ENCODE data around the gene KCNK16. TPM values are rescaled to one million over a fixed set of nuclear protein-coding genes. Genes with fewer than 3 reads are reported as not detected.

Gene KCNK16
- total and polyA plus RNA-seq, 2 of the 8 experiments (the other 6 are each of a cell fraction or from before 2014, with no cell fraction given) = not detected

- ChIA-PET CTCF (ENCODE audit: partially characterized antibody) (interaction anchor here (0.6 to 3.0 kb wide), 4 partner anchors 12 to 228 kb away, joined by 3 to 10 read pairs (median 5); no protein-coding TSS in a partner anchor), POLR2A (ENCODE audit: partially characterized antibody) (no interaction called here)
- Histone ChIP-seq H3K18ac (ENCODE audit: extremely low read depth, low read length) (no peak overlapping the region), H3K4me2 (ENCODE audit: insufficient read depth in 1 of 2, low read depth in 2 of 2, low read length in 2 of 2) (no peak overlapping the region), H3K23me2 (ENCODE audit: low read depth, low read length) (no peaks in the 10 kb centered on the region), H3K56ac (replicated peaks; ENCODE audit: insufficient read length, low read depth, low read length) (no peak overlapping the region), H2BK12ac (ENCODE audit: low read depth, low read length) (no peak overlapping the region), H2BK120ac (replicated peaks; ENCODE audit: low read depth, low read length) (no peak overlapping the region), H3K23ac (ENCODE audit: insufficient read length) (no peak overlapping the region), H3K9me3 (ENCODE audit: insufficient read depth in 2 of 2, low read depth in 1 of 2, low read length in 1 of 2) (no peaks in the 10 kb centered on the region), H2AFZ (ENCODE audit: low read length) (no peak overlapping the region), H3K27me3 (replicated peaks in 1 of 4; ENCODE audit: control insufficient read depth in 3 of 4, extremely low read depth in 1 of 4, insufficient read depth in 3 of 4, low read length in 3 of 4) (no peaks in the 10 kb centered on the region), H4K20me1 (replicated peaks in 1 of 2; ENCODE audit: control insufficient read depth in 1 of 2, insufficient read depth in 2 of 2, low read length in 2 of 2) (no peaks in the 10 kb centered on the region), H3K4ac (replicated peaks; ENCODE audit: insufficient read length, low read depth, low read length) (no peak overlapping the region), H4K91ac (replicated peaks; ENCODE audit: insufficient read length, low read length) (no peak overlapping the region), H2BK20ac (ENCODE audit: low read length) (no peak overlapping the region), H3K4me1 (replicated peaks in 1 of 4; ENCODE audit: control insufficient read depth in 3 of 4, insufficient read depth in 4 of 4, low read length in 3 of 4) (no peaks in the 10 kb centered on the region), H2BK15ac (ENCODE audit: low read length) (no peak overlapping the region), H3K4me3 (ENCODE audit: extremely low read depth in 1 of 4, insufficient read depth in 2 of 4, low read depth in 3 of 4, low read length in 4 of 4) (no peak overlapping the region), H3K9ac (replicated peaks in 1 of 4; ENCODE audit: extremely low read depth in 1 of 4, low read depth in 3 of 4, low read length in 3 of 4) (no peak overlapping the region), H3K27ac (ENCODE audit: low read depth, low read length) (no peak overlapping the region), H3K79me1 (ENCODE audit: low read depth, low read length) (no peaks in the 10 kb centered on the region), H4K8ac (ENCODE audit: extremely low read depth, insufficient read depth, low read length) (no peak overlapping the region), H3K36me3 (ENCODE audit: control insufficient read depth in 2 of 4, insufficient read depth in 4 of 4, low read length in 3 of 4) (no peaks in the 10 kb centered on the region), H2AK5ac (ENCODE audit: low read depth, low read length) (no peak overlapping the region), H3K14ac (ENCODE audit: insufficient read length) (no peak overlapping the region), H4K5ac (ENCODE audit: insufficient read length, low read depth, low read length) (no peak overlapping the region), H2BK5ac (ENCODE audit: low read depth, low read length) (no peak overlapping the region), H3K79me2 (ENCODE audit: control insufficient read depth in 1 of 2, insufficient read depth in 2 of 2, low read length in 2 of 2) (no peaks in the 10 kb centered on the region; a peak in 1 of 4 replicates)
- TF ChIP-seq SIX5 (IDR thresholded peaks at IDR 0.05; ENCODE audit: low read depth, low read length) (no peak), TBP (IDR thresholded peaks at IDR 0.05; ENCODE audit: low read depth, low read length) (peak; percentile 36; the same call in 1 of the 2 replicates)
- TF ChIP-seq, protein P1, sequence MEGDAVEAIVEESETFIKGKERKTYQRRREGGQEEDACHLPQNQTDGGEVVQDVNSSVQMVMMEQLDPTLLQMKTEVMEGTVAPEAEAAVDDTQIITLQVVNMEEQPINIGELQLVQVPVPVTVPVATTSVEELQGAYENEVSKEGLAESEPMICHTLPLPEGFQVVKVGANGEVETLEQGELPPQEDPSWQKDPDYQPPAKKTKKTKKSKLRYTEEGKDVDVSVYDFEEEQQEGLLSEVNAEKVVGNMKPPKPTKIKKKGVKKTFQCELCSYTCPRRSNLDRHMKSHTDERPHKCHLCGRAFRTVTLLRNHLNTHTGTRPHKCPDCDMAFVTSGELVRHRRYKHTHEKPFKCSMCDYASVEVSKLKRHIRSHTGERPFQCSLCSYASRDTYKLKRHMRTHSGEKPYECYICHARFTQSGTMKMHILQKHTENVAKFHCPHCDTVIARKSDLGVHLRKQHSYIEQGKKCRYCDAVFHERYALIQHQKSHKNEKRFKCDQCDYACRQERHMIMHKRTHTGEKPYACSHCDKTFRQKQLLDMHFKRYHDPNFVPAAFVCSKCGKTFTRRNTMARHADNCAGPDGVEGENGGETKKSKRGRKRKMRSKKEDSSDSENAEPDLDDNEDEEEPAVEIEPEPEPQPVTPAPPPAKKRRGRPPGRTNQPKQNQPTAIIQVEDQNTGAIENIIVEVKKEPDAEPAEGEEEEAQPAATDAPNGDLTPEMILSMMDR (IDR thresholded peaks at IDR 0.05; ENCODE audit: control extremely low read depth in 1 of 3, insufficient read depth in 1 of 3, low read depth in 1 of 3, low read length in 3 of 3) = no peak
- FAIRE-seq (no peak), DNase-seq (ENCODE audit: low read depth in 1 of 2, low spot score in 2 of 2) (no peak)
- 92% methylated on average over 3 of the region's 3 CpGs; no CpG with 5 or more reads in 1 of the 2 experiments for WGBS, 2 experiments (ENCODE audit: extremely low coverage in 1 of 2, insufficient coverage in 1 of 2, insufficient read length in 1 of 2, insufficient replicate concordance in 2 of 2, low coverage in 1 of 2, low lambda C conversion rate in 2 of 2, missing lambda C conversion rate in 1 of 2)
These were observed 7.6 kb upstream of the KCNK16 start for GRCh38 chr6:39330057-39330456.
